Stimulated activated CD8-positive, alpha-beta memory T cell treated with anti-CD3 and anti-CD28 coated beads, Interleukin-7, amount 100 ng/mL, for 24 hours (primary cell): Measurements from ENCODE around the gene GLIS1.

Experiments used
- DNase-seq: peaks from one replicate; pipeline ENCODE4 v3.0.0-alpha.2; 2020; ENCODE audit warnings: low read depth

GLIS1 gene

GRCh38 chr1:53593758-53594380 lies 145.1 kb downstream of the GLIS1 start:
- no peak for DNase-seq

- no peak for DNase-seq
Measured at GRCh38 chr1:53592985-53593757, 145.8 kb downstream of the GLIS1 start.

GRCh38 chr1:53592521-53592982 lies 146.4 kb downstream of the GLIS1 start:
- DNase-seq: no peak

GRCh38 chr1:53591924-53592323 lies 147.0 kb downstream of the GLIS1 start:
- no peak for DNase-seq

GRCh38 chr1:53590531-53591515 lies 148.1 kb downstream of the GLIS1 start:
- DNase-seq: no peak

- no peak for DNase-seq
Measured at GRCh38 chr1:53590104-53590503, 148.9 kb downstream of the GLIS1 start.

- no peak for DNase-seq
Measured at GRCh38 chr1:53589043-53589887, 149.7 kb downstream of the GLIS1 start.

GRCh38 chr1:53588053-53588779 lies 150.7 kb downstream of the GLIS1 start:
- DNase-seq: no peak

GRCh38 chr1:53587252-53587988 lies 151.5 kb downstream of the GLIS1 start:
- DNase-seq: no peak

GRCh38 chr1:53586765-53587164 lies 152.2 kb downstream of the GLIS1 start:
- DNase-seq: no peak

- DNase-seq: no peak
Measured at GRCh38 chr1:53585565-53585964, 153.4 kb downstream of the GLIS1 start.

GRCh38 chr1:53585129-53585528 lies 153.8 kb downstream of the GLIS1 start:
- no peak for DNase-seq

GRCh38 chr1:53584777-53585107 lies 154.2 kb downstream of the GLIS1 start:
- no peak for DNase-seq

- no peak for DNase-seq
Measured at GRCh38 chr1:53583868-53584776, 154.8 kb downstream of the GLIS1 start.

GRCh38 chr1:53583021-53583867 lies 155.7 kb downstream of the GLIS1 start:
- no peak for DNase-seq

GRCh38 chr1:53582211-53583020 lies 156.5 kb downstream of the GLIS1 start:
- DNase-seq: no peak

GRCh38 chr1:53581476-53581875 lies 157.5 kb downstream of the GLIS1 start:
- no peak for DNase-seq
